ENCODE measurements around the gene RASAL2. TPM values are rescaled to one million over a fixed set of nuclear protein-coding genes. Genes with fewer than 3 reads are reported as not detected.
"Not testable (repeated sequence)": the region's sequence is repeated elsewhere in the genome, so short reads cannot be mapped to it uniquely, and the experiment has no call there.

The RASAL2 gene
- total RNA-seq, 2 donors from 2014 or later: 16.9 to 27.8 TPM

- ATAC-seq: peak; percentile 75 to 85
- intact Hi-C loops (cut with DNase I): loop anchor here (10.0 kb wide), 1 partner anchor 197 kb away; no protein-coding TSS in a partner anchor
- peak; percentile 75 for DNase-seq
These were observed 407.9 kb downstream of the RASAL2 start for GRCh38 chr1:178501705-178502329.

GRCh38 chr1:178502330-178502714 lies 408.4 kb downstream of the RASAL2 start:
- no peak for DNase-seq
- ATAC-seq: no peak
- intact Hi-C loops (cut with DNase I): loop anchor here (10.0 kb wide), 1 partner anchor 198 kb away; no protein-coding TSS in a partner anchor

- DNase-seq (no peak), ATAC-seq (no peak)
- intact Hi-C loops (cut with DNase I): loop anchor here (10.0 kb wide), 1 partner anchor 198 kb away; no protein-coding TSS in a partner anchor
These were observed 409.0 kb downstream of the RASAL2 start for GRCh38 chr1:178502856-178503255.

- intact Hi-C loops (cut with DNase I): loop anchor here (10.0 kb wide), 1 partner anchor 199 kb away; no protein-coding TSS in a partner anchor
- ATAC-seq, DNase-seq: not testable (repeated sequence)
These were observed 409.4 kb downstream of the RASAL2 start for GRCh38 chr1:178503316-178503715.

- ATAC-seq (no peak), DNase-seq (no peak)
- intact Hi-C loops (cut with DNase I): loop anchor here (10.0 kb wide), 1 partner anchor 199 kb away; no protein-coding TSS in a partner anchor
These were observed 409.9 kb downstream of the RASAL2 start for GRCh38 chr1:178503849-178504248.

- intact Hi-C loops (cut with DNase I): loop anchor here (10.0 kb wide), 1 partner anchor 199 kb away; no protein-coding TSS in a partner anchor
- ATAC-seq (no peak), DNase-seq (no peak)
These were observed 410.4 kb downstream of the RASAL2 start for GRCh38 chr1:178504286-178504685.

- intact Hi-C loops (cut with DNase I): loop anchor here (10.0 kb wide), 1 partner anchor 201 kb away; no protein-coding TSS in a partner anchor
- no peak for DNase-seq
These were observed 412.3 kb downstream of the RASAL2 start for GRCh38 chr1:178506177-178506576.

GRCh38 chr1:178506669-178507068 lies 412.8 kb downstream of the RASAL2 start:
- intact Hi-C loops (cut with DNase I): loop anchor here (10.0 kb wide), 1 partner anchor 202 kb away; no protein-coding TSS in a partner anchor
- ATAC-seq (peak in 1 of 2 donors; percentile 24), DNase-seq (no peak)

More at GRCh38 chr1:178506177-178506576, 412.3 kb downstream of the RASAL2 start:
- ATAC-seq: peak in 1 of 2 donors; percentile 28

- intact Hi-C loops (cut with DNase I): loop anchor here (10.0 kb wide), 1 partner anchor 205 kb away; no protein-coding TSS in a partner anchor
- ATAC-seq: peak; percentile 82 to 88
- DNase-seq: peak; percentile 46
These were observed 415.6 kb downstream of the RASAL2 start for GRCh38 chr1:178509414-178510007.

GRCh38 chr1:178510155-178510554 lies 416.3 kb downstream of the RASAL2 start:
- DNase-seq (no peak), ATAC-seq (no peak)
- intact Hi-C loops (cut with DNase I): no loop called here

GRCh38 chr1:178512566-178513277 lies 418.8 kb downstream of the RASAL2 start, which contains the start of gene TEX35:
Gene TEX35 (plus strand): TSS chr1:178513109. CDS start chr1:178513189, 80 bp downstream.
- intact Hi-C loops (cut with DNase I): no loop called here
- ATAC-seq (no peak), DNase-seq (no peak)

- intact Hi-C loops (cut with DNase I): no loop called here
- ATAC-seq (peak; percentile 40 to 58), DNase-seq (no peak)
These were observed 419.5 kb downstream of the RASAL2 start for GRCh38 chr1:178513278-178513983.

- intact Hi-C loops (cut with DNase I): no loop called here
- DNase-seq: no peak
- no peak for ATAC-seq
These were observed 422.2 kb downstream of the RASAL2 start for GRCh38 chr1:178516110-178516509.

- intact Hi-C loops (cut with DNase I): no loop called here
- DNase-seq (no peak), ATAC-seq (no peak)
These were observed 425.0 kb downstream of the RASAL2 start for GRCh38 chr1:178518894-178519293.

- ATAC-seq (no peak), DNase-seq (no peak)
- intact Hi-C loops (cut with DNase I): loop anchor here in 1 of 2 donors (5.0 kb wide), 1 partner anchor 209 kb away; no protein-coding TSS in a partner anchor
These were observed 426.9 kb downstream of the RASAL2 start for GRCh38 chr1:178520803-178521202.

GRCh38 chr1:178521241-178521640 lies 427.3 kb downstream of the RASAL2 start:
- ATAC-seq (no peak), DNase-seq (no peak)
- intact Hi-C loops (cut with DNase I): loop anchor here in 1 of 2 donors (5.0 kb wide), 1 partner anchor 209 kb away; no protein-coding TSS in a partner anchor

GRCh38 chr1:178527117-178527516 lies 433.2 kb downstream of the RASAL2 start:
- DNase-seq (no peak), ATAC-seq (no peak)
- intact Hi-C loops (cut with DNase I): no loop called here

- ATAC-seq: no peak
- DNase-seq: no peak
- intact Hi-C loops (cut with DNase I): no loop called here
These were observed 434.5 kb downstream of the RASAL2 start for GRCh38 chr1:178528228-178528952.

Measured in left cardiac atrium (tissue), 4 donors.